K562 (cell line): ENCODE results near the gene SLC25A44. TPM values are rescaled to one million over a fixed set of nuclear protein-coding genes. Genes with fewer than 3 reads are reported as not detected.
"Not testable (repeated sequence)": the region's sequence is repeated elsewhere in the genome, so short reads cannot be mapped to it uniquely, and the experiment has no call there.

Experiments used
- ATAC-seq: fragments of 200-7000 bp; cut with Tn5 transposase; 3 replicates; pipeline ENCODE4 v1.9.1; 2020; ENCODE audit warnings: moderate library complexity
- BruUV-seq: library from RNA; stranded (reverse); fragments of 400-500 nt; replicated peaks from 2 replicates; lab custom pipeline; 2021; lab: Mats Ljungman, UMichigan
- CTCF ChIA-PET: fragments of 300-600 bp; formaldehyde crosslinking; extraction: SDS; loops from one replicate; lab custom pipeline; 2021; ENCODE audit warnings: low intra/inter-chr PET ratio; lab: Yijun Ruan, JAX
- POLR2A ChIA-PET: fragments of 300-600, 350-650 bp; sonication (Branson Sonifier 250); formaldehyde crosslinking; extraction: SDS; loops from one replicate; lab custom pipeline; 2021; ENCODE audit warnings: antibody characterized with exemption, inconsistent platforms; lab: Yijun Ruan, JAX
- DNase-seq, 4 experiments: peaks; one replicate each; pipeline versions ENCODE4 v3.0.0 to v3.0.0-alpha.2; 2011 to 2018; ENCODE audit warnings: low spot score in 3 of 4, mixed read lengths in 3 of 4; ENCODE audit errors: extremely low read depth in 1 of 4
- FAIRE-seq: peaks from 2 replicates; lab custom pipeline; 2011; peaks lifted over from hg19 to GRCh38; lab: Jason Lieb, UNC
- H2AFZ ChIP-seq: 2 replicates; pipeline ENCODE4 v1.6.0; 2011; ENCODE audit warnings: low read depth, low read length, control low read depth, inconsistent platforms
- H3K27ac ChIP-seq: fragments of 200-600 bp; 3 replicates; pipeline ENCODE4 v1.8.0; 2011; ENCODE audit warnings: low read depth, mild to moderate bottlenecking, control low read depth, inconsistent platforms, low read length, moderate library complexity, mixed read lengths; ENCODE audit errors: extremely low read depth
- H3K27me3 ChIP-seq, 2 experiments: fragments of 300-600 bp in 1 of 2; 2 replicates in 1 of 2; 3 replicates in 1 of 2; pipeline versions ENCODE4 v1.6.0 to v1.8.0; 2011; ENCODE audit warnings: inconsistent platforms in 2 of 2, low read length in 2 of 2, mild to moderate bottlenecking in 1 of 2, mixed read lengths in 1 of 2, moderate library complexity in 1 of 2; ENCODE audit not compliant: control insufficient read depth in 2 of 2, insufficient read depth in 2 of 2
- H3K36me3 ChIP-seq: fragments of 300-600 bp; 3 replicates; pipeline ENCODE4 v1.8.0; 2011; ENCODE audit warnings: mild to moderate bottlenecking, low read length, inconsistent platforms; ENCODE audit not compliant: control insufficient read depth, insufficient read depth
- H3K4me1 ChIP-seq, 2 experiments: fragments of 200-600 bp in 1 of 2; replicated peaks in 1 of 2; 2 replicates in 1 of 2; 3 replicates in 1 of 2; pipeline versions ENCODE4 v1.5.1 to v1.8.0; 2011; ENCODE audit warnings: inconsistent platforms in 2 of 2, low read length in 2 of 2, mild to moderate bottlenecking in 1 of 2, mixed read lengths in 1 of 2, moderate library complexity in 1 of 2; ENCODE audit not compliant: control insufficient read depth in 2 of 2, insufficient read depth in 2 of 2
- H3K4me2 ChIP-seq: 2 replicates; pipeline ENCODE4 v1.6.1; 2011; ENCODE audit warnings: low read length, control low read depth, inconsistent platforms, mixed read lengths; ENCODE audit not compliant: insufficient read depth
- H3K4me3 ChIP-seq: fragments of 200-600 bp; sonication (generic), shearing (Covaris generic); 2 replicates; pipeline ENCODE4 v1.5.1; 2016; ENCODE audit warnings: control low read depth, inconsistent platforms
- H3K79me2 ChIP-seq: fragments of 200-600 bp; 3 replicates; pipeline ENCODE4 v1.8.0; 2011; ENCODE audit warnings: low read length, inconsistent platforms; ENCODE audit not compliant: control insufficient read depth, insufficient read depth
- H3K9ac ChIP-seq, 2 experiments: 2 replicates each; pipeline versions ENCODE4 v1.6.0 to v1.6.1; 2011; ENCODE audit warnings: low read depth in 2 of 2, low read length in 2 of 2, control low read depth in 1 of 2, inconsistent platforms in 1 of 2, mild to moderate bottlenecking in 1 of 2, mixed read lengths in 1 of 2; ENCODE audit not compliant: insufficient read depth in 1 of 2
- H3K9me1 ChIP-seq: one replicate; pipeline ENCODE4 v1.6.0; 2011; ENCODE audit warnings: inconsistent platforms, mild to moderate bottlenecking, low read length, moderate library complexity; ENCODE audit not compliant: control insufficient read depth, insufficient read depth
- H3K9me3 ChIP-seq: replicated peaks from 2 replicates; pipeline ENCODE4 v1.5.1; 2011; ENCODE audit warnings: low read depth, low read length, inconsistent platforms; ENCODE audit not compliant: control insufficient read depth, insufficient read depth
- H4K20me1 ChIP-seq: replicated peaks from 2 replicates; pipeline ENCODE4 v1.6.1; 2011; ENCODE audit warnings: low read length, inconsistent platforms, mixed read lengths; ENCODE audit not compliant: control insufficient read depth, insufficient read depth
- ATF1 ChIP-seq, 2 experiments: fragments of 450-650 bp in 1 of 2; IDR thresholded peaks; 2 replicates each; pipeline ENCODE4 v1.6.1; 2016; ENCODE audit warnings: missing compliant biosample characterization in 1 of 2, missing genetic modification characterization in 1 of 2
- CEBPB ChIP-seq: fragments of 450-650 bp; IDR thresholded peaks from 2 replicates; pipeline ENCODE4 v1.6.1; 2016; ENCODE audit warnings: missing genetic modification characterization, missing compliant biosample characterization
- CEBPG ChIP-seq, 3 experiments: fragments of 200-800 bp in 1 of 3; sonication (Bioruptor generic) in 1 of 3; sonication (generic) in 1 of 3; formaldehyde crosslinking in 1 of 3; IDR thresholded peaks in 2 of 3; conservative IDR thresholded peaks in 1 of 3; 2 replicates each; pipeline versions ENCODE4 v1.6.1 to v1.8.0; 2016 to 2022; ENCODE audit warnings: missing compliant biosample characterization in 2 of 3, missing genetic modification characterization in 2 of 3, mild to moderate bottlenecking in 1 of 3, missing genetic modification reagents in 1 of 3
- CREM ChIP-seq: IDR thresholded peaks from 2 replicates; pipeline ENCODE4 v1.6.1; 2014; ENCODE audit warnings: antibody characterized with exemption, low read depth
- ESRRA ChIP-seq: fragments of 450-650 bp; IDR thresholded peaks from 2 replicates; pipeline ENCODE4 v1.6.1; 2014; ENCODE audit warnings: low read depth, mild to moderate bottlenecking, moderate library complexity, borderline replicate concordance
- HMBOX1 ChIP-seq: sonication (generic); IDR thresholded peaks from 2 replicates; pipeline ENCODE4 v1.6.1; 2016
- JUND ChIP-seq, 2 experiments: IDR thresholded peaks; 2 replicates in 1 of 2; 3 replicates in 1 of 2; pipeline ENCODE4 v1.6.1; 2011; ENCODE audit warnings: borderline replicate concordance in 2 of 2, low read depth in 2 of 2, low read length in 2 of 2, improper control_type of control experiment in 1 of 2, missing biosample characterization in 1 of 2, missing genetic modification characterization in 1 of 2, missing genetic modification reagents in 1 of 2
- L3MBTL2 ChIP-seq: fragments of 450-650 bp; IDR thresholded peaks from 2 replicates; pipeline ENCODE4 v1.6.1; 2016; ENCODE audit warnings: mild to moderate bottlenecking, moderate library complexity
- TRIM24 ChIP-seq, 2 experiments: fragments of 450-650 bp; IDR thresholded peaks; 2 replicates each; pipeline ENCODE4 v1.6.1; 2016
- ZSCAN32 ChIP-seq: fragments of 450-650 bp; formaldehyde crosslinking; IDR thresholded peaks from 2 replicates; pipeline ENCODE4 v1.4.0; 2020; ENCODE audit warnings: mild to moderate bottlenecking, moderate library complexity
- WGBS: fragments of 100-300 bp; shearing (Covaris generic); methylation state at CpG from one replicate; pipeline ENCODE4 v1.1.6; 2016; ENCODE audit warnings: low coverage, mixed read lengths; ENCODE audit not compliant: insufficient coverage; ENCODE audit errors: missing lambda C conversion rate; 5-methylcytosine and 5-hydroxymethylcytosine counted together
- in situ Hi-C: fragments of 300-500 bp; cut with MboI; formaldehyde crosslinking; loops from 4 replicates; pipeline ENCODE4 v1.15.0; 2018; ENCODE audit warnings: inconsistent platforms, mixed read lengths
- intact Hi-C: fragments of 100-400 bp; cut with micrococcal nuclease; formaldehyde crosslinking; loops from 2 replicates; pipeline ENCODE4 v1.14.2; 2022
- polyA plus RNA-seq, 8 experiments: library from polyadenylated mRNA; depleted of rRNA in 4 of 8; stranded (reverse) in 5 of 8; unstranded in 3 of 8; fragments of >200 nt; fragmentation: Nextera tagmentation in 2 of 8; fragmentation: Illumina TruSeq in 1 of 8; extraction: Ambion mirVana in 2 of 8; extraction: Trizol in 1 of 8; gene quantifications; 2 replicates each; pipeline versions ENCODE4 v1.2.1 to v1.2.3, GENCODE V29; 2011 to 2014; ENCODE audit warnings: inconsistent platforms in 1 of 8, missing spikeins in 1 of 8
- total RNA-seq, 7 experiments: library from RNA; depleted of rRNA in 6 of 7; stranded (reverse); fragments of >200 nt in 6 of 7; fragmentation: Illumina TruSeq in 2 of 7; extraction: Trizol in 2 of 7; gene quantifications; 2 replicates each; pipeline versions ENCODE4 v1.2.1 to v1.2.3, GENCODE V29; 2011 to 2021; ENCODE audit warnings: low replicate concordance in 1 of 7

Gene SLC25A44
- total and polyA plus RNA-seq, 9 of the 15 experiments (the other 6 are each of a cell fraction or from before 2014, with no cell fraction given), result 4.4 to 22.8 (median 12.5) TPM

GRCh38 chr1:156182010-156182779, 11.7 kb upstream of the SLC25A44 start:
- peak overlapping the region; percentile 76; the same call in 1 of the 2 replicates for H2AFZ ChIP-seq
- H3K4me3 ChIP-seq, DNase-seq, H3K9me3 ChIP-seq, H3K27ac ChIP-seq, H3K79me2 ChIP-seq, H3K27me3 ChIP-seq, intact Hi-C loops, CTCF ChIA-PET, FAIRE-seq, H3K36me3 ChIP-seq, BruUV-seq, in situ Hi-C loops, H3K9me1 ChIP-seq, H3K4me2 ChIP-seq, H3K9ac ChIP-seq, H4K20me1 ChIP-seq: not testable (repeated sequence)
- H3K4me1 ChIP-seq, result peaks cover 18 to 21% of the 10 kb centered on the region in 2 experiments; a peak in 4 of 5 replicates
- WGBS, result 49% methylated on average over 7 of the region's 12 CpGs
- POLR2A ChIA-PET, result interaction anchor here (0.6 kb wide), 1 partner anchor 36 kb away, joined by 4 read pairs; no protein-coding TSS in a partner anchor
- ATAC-seq, result peak; percentile 34; the same call in 1 of the 3 replicates

- in situ Hi-C loops; H2AFZ ChIP-seq; H3K79me2 ChIP-seq; H3K9ac ChIP-seq; FAIRE-seq; H3K9me3 ChIP-seq; H3K9me1 ChIP-seq; H4K20me1 ChIP-seq; CTCF ChIA-PET; intact Hi-C loops; H3K36me3 ChIP-seq; DNase-seq; H3K27ac ChIP-seq; H3K4me3 ChIP-seq; BruUV-seq; H3K4me2 ChIP-seq; H3K27me3 ChIP-seq; ATAC-seq; TF ChIP-seq ATF1 (CRISPR knock-in tag; IDR thresholded peaks at IDR 0.05); JUND (tag; IDR thresholded peaks at IDR 0.05; ENCODE audit: borderline replicate concordance, low read depth, low read length): not testable (repeated sequence)
- H3K4me1 ChIP-seq, result peaks cover 0 to 12% of the 10 kb centered on the region in 2 experiments; a peak in 4 of 5 replicates
- 39% methylated on average over 2 of the region's 2 CpGs for WGBS
- POLR2A ChIA-PET, result interaction anchor here (1.0 kb wide), 1 partner anchor 9 kb away, joined by 4 read pairs; no protein-coding TSS in a partner anchor
- TF ChIP-seq ZSCAN32 (CRISPR knock-in tag) (peak; percentile 67; the same call in 1 of the 2 replicates), ATF1 (tag; IDR thresholded peaks at IDR 0.05) (peak; percentile 46; the same call in 1 of the 2 replicates), CEBPG (CRISPR knock-in tag; IDR thresholded peaks at IDR 0.05) (peak; percentile 94), CEBPG (tag; conservative IDR thresholded peaks at IDR 0.05 in 1 of 2, IDR thresholded peaks at IDR 0.05 in 1 of 2) (peak; percentile 94 to 96), JUND (IDR thresholded peaks at IDR 0.05; ENCODE audit: borderline replicate concordance, low read depth, low read length) (peak; percentile 41; the same call in 1 of the 2 replicates), HMBOX1 (peak; percentile 69), TRIM24 (IDR thresholded peaks at IDR 0.05) (peak; percentile 47 to 51; a peak in 2 of 4 replicates), L3MBTL2 (0 out of 2 replicates have a peak, but pooled peaks have one; percentile 6), CREM (peak; percentile 60), CEBPB (tag) (peak; percentile 94), ESRRA (peak; percentile 34; the same call in 1 of the 2 replicates)
Measured at GRCh38 chr1:156186347-156187177, 7.3 kb upstream of the SLC25A44 start.
